Activated B cell treated with CpG ODN at 0.5 μM for 24 hours (primary cell): ENCODE measurements around the gene HS6ST2. TPM values are rescaled to one million over a fixed set of nuclear protein-coding genes. Genes with fewer than 3 reads are reported as not detected.

ENCODE experiments used
- ATAC-seq: fragments of 200-7000 bp; cut with Tn5 transposase; one replicate; pipeline ENCODE4 v1.10.0; 2021; ENCODE audit warnings: low read depth, mild to moderate bottlenecking, moderate library complexity
- CTCF ChIA-PET: fragments of 350-600 bp; sonication (Branson Sonifier 250); formaldehyde crosslinking; loops from one replicate; lab custom pipeline; 2021; ENCODE audit warnings: antibody characterized with exemption; lab: Charles Lee
- POLR2A ChIA-PET: fragments of 350-600 bp; sonication (Branson Sonifier 250); formaldehyde crosslinking; loops from one replicate; lab custom pipeline; 2021; ENCODE audit warnings: antibody characterized with exemption; lab: Charles Lee
- DNase-seq: peaks from one replicate; pipeline ENCODE4 v3.0.0; 2022
- H3K27ac Mint-ChIP-seq: one replicate; pipeline ENCODE4 v1.8.0; 2020; ENCODE audit warnings: mixed read lengths
- H3K27me3 Mint-ChIP-seq: one replicate; pipeline ENCODE4 v1.8.0; 2021; ENCODE audit warnings: mixed read lengths
- H3K36me3 Mint-ChIP-seq: one replicate; pipeline ENCODE4 v1.8.0; 2021; ENCODE audit warnings: low read depth, mixed read lengths
- H3K4me1 Mint-ChIP-seq: one replicate; pipeline ENCODE4 v1.8.0; 2021; ENCODE audit warnings: mixed read lengths
- H3K4me3 Mint-ChIP-seq: one replicate; pipeline ENCODE4 v1.8.0; 2020; ENCODE audit warnings: mild to moderate bottlenecking, mixed read lengths
- H3K9me3 Mint-ChIP-seq: one replicate; pipeline ENCODE4 v1.8.0; 2020; ENCODE audit warnings: mixed read lengths
- CTCF ChIP-seq: fragments of 200-600 bp; IDR thresholded peaks from one replicate; pipeline ENCODE4 v1.8.0; 2022; ENCODE audit warnings: antibody characterized with exemption, mild to moderate bottlenecking
- intact Hi-C: fragments of 100-400 bp; cut with micrococcal nuclease; formaldehyde crosslinking; loops from one replicate; pipeline ENCODE4 v1.15.1; 2024
- total RNA-seq: library from RNA; stranded (reverse); gene quantifications from 2 replicates; pipeline ENCODE4 v1.2.3, GENCODE V29; 2022

Gene HS6ST2
- total RNA-seq, 1 donor from 2014 or later: not detected

DNA sequence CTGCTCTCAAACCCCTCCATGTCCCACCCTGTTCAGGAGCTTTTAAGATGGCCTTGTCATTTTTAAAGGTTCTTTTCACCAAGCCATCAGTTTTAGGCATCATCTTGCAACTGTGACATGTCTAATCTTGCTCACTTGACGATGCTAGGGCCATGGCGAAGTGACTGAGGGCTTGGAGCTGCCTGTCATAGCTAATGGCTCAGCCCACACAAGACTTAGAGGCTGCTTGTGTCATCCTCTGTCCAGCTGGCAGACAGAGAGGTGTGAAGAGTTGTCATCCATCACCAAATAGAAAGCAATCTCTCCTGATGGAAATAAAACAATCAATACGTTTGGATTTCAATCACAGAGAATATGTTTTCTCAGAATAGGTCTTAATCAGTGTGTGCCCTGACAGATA lies 194.9 kb downstream of the HS6ST2 start:
- CTCF ChIA-PET: no interaction called here
- ATAC-seq: no peak
- intact Hi-C loops: no loop called here
- H3K4me1 Mint-ChIP-seq: no peaks in the 10 kb centered on the region
- no peak for DNase-seq
- no peak for TF ChIP-seq CTCF
- H3K27me3 Mint-ChIP-seq: no peaks in the 10 kb centered on the region
- no peaks in the 10 kb centered on the region for H3K36me3 Mint-ChIP-seq
- H3K9me3 Mint-ChIP-seq: no peaks in the 10 kb centered on the region
- POLR2A ChIA-PET: no interaction called here
- H3K4me3 Mint-ChIP-seq: no peak overlapping the region
- no peak overlapping the region for H3K27ac Mint-ChIP-seq

DNA sequence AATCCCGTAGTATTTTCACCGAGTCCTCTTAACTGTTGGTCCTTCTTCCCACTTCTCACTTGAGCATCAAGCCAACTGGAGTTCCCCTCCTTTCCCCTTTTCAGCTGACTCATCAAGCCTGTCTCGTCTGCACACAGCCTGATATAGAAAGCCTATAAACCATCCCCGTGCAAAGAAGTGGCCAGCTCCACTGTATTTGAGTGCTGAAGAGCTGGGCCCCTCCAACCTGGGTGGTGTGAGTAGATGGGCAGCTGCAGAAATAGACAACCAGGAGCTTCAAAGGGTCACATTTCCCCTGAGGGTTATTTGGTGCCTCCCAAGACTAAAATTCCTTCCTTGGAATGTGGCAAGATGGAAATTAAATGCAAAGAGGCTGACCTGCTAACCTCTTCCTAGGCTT lies 199.7 kb downstream of the HS6ST2 start:
- H3K27ac Mint-ChIP-seq: no peak overlapping the region
- no peaks in the 10 kb centered on the region for H3K4me1 Mint-ChIP-seq
- POLR2A ChIA-PET: no interaction called here
- no peak for ATAC-seq
- no peak for TF ChIP-seq CTCF
- H3K4me3 Mint-ChIP-seq: no peak overlapping the region
- intact Hi-C loops: no loop called here
- no peaks in the 10 kb centered on the region for H3K9me3 Mint-ChIP-seq
- no peaks in the 10 kb centered on the region for H3K36me3 Mint-ChIP-seq
- no peak for DNase-seq
- H3K27me3 Mint-ChIP-seq: peaks cover 3% of the 10 kb centered on the region
- CTCF ChIA-PET: no interaction called here

- ATAC-seq (no peak), DNase-seq (no peak)
- no peak overlapping the region for H3K27ac Mint-ChIP-seq
- TF ChIP-seq CTCF: no peak
- intact Hi-C loops: no loop called here
- H3K4me1 Mint-ChIP-seq: no peaks in the 10 kb centered on the region
- ChIA-PET POLR2A (no interaction called here), CTCF (no interaction called here)
- no peaks in the 10 kb centered on the region for H3K9me3 Mint-ChIP-seq
- H3K36me3 Mint-ChIP-seq: no peaks in the 10 kb centered on the region
- no peak overlapping the region for H3K4me3 Mint-ChIP-seq
- peaks cover 3% of the 10 kb centered on the region for H3K27me3 Mint-ChIP-seq
Observed at GRCh38 chrX:132757066-132757623, 201.3 kb downstream of the HS6ST2 start.

DNA sequence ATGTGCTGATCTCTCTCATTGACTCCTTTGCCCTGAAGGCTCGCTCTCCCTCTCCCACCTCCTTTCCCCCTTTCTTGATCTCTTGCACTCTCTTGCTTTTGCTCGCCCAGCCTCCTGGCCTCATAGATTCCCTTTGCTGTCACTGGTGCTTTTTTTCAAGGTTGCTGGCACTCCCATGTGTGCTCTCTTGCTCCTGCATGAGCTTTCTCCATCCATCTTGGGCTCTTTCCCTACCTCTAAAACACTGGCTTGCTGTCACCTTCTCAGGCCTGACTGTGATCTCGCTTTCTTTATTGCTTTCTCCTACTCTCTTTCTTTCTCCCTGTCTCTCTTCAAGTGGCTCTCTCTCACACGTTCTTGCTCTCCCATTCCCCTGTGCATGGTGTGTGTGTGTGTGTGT lies 202.0 kb downstream of the HS6ST2 start:
- no peak for DNase-seq
- H3K4me3 Mint-ChIP-seq: no peak overlapping the region
- H3K27me3 Mint-ChIP-seq: peaks cover 3% of the 10 kb centered on the region
- ChIA-PET POLR2A (no interaction called here), CTCF (no interaction called here)
- intact Hi-C loops: no loop called here
- no peaks in the 10 kb centered on the region for H3K36me3 Mint-ChIP-seq
- no peak overlapping the region for H3K27ac Mint-ChIP-seq
- ATAC-seq: no peak
- TF ChIP-seq CTCF: no peak
- H3K4me1 Mint-ChIP-seq: no peaks in the 10 kb centered on the region
- H3K9me3 Mint-ChIP-seq: no peaks in the 10 kb centered on the region

DNA sequence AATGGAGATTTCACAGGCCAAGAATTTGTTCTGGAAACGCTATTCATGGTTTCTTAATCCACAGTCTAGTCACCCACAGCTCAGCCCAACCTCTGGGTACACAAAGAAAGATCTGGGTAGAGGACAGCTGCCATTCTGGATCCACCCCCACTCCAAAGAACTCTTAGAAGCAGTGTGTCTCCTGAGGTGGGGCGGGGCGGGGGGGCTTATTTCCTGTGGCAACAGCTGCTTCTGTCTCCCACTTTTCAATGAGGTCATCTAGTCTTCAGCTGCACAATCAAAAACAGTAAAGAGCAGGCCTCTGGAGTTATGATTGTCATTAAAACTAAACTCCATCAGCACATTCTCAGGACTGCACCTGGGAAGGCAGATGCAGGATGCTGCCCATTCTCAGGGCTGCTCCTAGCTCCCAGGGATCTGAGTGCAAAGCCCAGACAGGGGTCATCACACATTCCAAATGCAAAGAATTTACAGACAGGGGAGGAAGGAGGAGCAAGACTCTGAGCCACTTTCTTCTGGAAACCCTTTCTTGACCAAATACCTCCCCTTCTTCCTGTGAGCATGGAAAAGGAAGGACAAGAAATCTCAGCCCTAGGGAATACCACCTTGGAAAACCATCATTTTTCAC lies 207.3 kb downstream of the HS6ST2 start:
- Mint-ChIP-seq H3K4me1 (no peaks in the 10 kb centered on the region), H3K27me3 (peaks cover under 1% of the 10 kb centered on the region), H3K27ac (no peak overlapping the region), H3K4me3 (no peak overlapping the region), H3K36me3 (no peaks in the 10 kb centered on the region), H3K9me3 (no peaks in the 10 kb centered on the region)
- POLR2A ChIA-PET: no interaction called here
- no peak for ATAC-seq
- no peak for TF ChIP-seq CTCF
- intact Hi-C loops: no loop called here
- CTCF ChIA-PET: no interaction called here
- no peak for DNase-seq
